GM18907 (cell line): ENCODE results near the gene SMIM44.
"Not testable (repeated sequence)": the region's sequence is repeated elsewhere in the genome, so short reads cannot be mapped to it uniquely, and the experiment has no call there.

Source experiments
- ATAC-seq: cut with Tn5 transposase; IDR thresholded peaks from one replicate; pipeline ENCODE4 v1.9.1; 2021; ENCODE audit warnings: mild to moderate bottlenecking, moderate library complexity; ENCODE audit not compliant: unreplicated experiment

Gene SMIM44

DNA sequence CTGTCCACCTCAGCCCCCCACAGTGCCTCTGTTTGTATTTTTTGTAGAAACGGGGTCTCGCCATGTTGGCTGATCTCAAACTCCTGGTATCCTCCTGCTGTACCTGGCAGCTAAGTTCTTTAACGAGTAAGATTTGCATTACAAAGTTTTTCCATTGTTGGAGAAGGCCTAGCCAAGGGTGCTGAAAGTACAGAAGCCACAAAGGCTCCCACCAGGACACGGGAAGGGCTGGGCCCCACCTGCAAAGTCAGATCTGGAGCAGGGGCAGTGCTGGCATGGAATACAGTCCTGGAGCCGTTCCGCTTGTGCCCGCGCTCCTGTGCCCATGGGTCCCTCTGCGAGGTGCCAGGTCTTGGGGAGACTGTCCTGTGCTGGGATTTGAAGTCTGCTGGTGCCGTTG lies 35.0 kb upstream of the SMIM44 start:
- no peak for ATAC-seq

DNA sequence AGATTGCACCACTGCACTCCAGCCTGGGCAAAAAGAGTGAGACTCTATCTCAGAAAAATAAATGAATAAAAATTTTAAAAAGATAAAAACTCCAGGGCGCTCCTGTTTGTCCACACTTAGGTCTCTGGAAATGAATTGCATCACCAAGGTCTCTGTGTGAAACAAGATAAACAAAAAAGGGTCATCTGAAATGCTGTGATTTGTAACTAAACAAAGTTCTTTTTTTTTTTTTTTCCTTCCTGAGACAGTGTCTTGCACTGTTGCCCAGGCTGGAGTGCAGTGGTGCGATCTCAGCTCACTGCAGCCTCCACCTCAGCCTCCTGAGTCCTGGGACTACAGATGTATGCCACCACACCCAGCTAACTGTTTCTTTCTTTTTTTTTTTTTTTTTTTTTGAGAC lies 34.4 kb upstream of the SMIM44 start:
- no peak for ATAC-seq

DNA sequence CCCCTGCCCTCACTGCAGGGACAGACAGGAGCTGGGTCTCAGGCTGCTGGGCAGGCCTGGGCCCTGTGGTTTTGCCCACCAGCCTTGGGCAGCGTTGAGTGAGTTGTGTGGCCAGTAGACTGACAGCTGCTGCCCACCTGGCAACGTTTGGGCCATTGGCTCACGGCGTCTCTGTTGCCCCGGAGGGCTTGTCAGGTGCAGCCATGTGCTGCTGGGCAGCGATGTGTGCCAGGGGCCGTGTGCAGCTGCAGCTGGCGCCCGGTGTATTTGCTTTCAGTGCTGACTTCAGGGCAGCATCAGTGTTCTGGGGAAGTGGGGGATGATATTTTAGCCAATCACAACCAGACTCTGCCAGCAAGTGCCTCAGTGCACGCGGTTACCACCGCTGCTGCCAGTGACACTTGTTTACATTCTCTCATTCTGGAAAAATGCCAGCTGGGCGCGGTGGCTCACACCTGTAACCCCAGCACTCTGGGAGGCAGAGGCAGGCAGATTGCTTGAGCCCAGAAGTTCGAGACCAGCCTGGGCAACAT lies 33.5 kb upstream of the SMIM44 start:
- peak; percentile 41 for ATAC-seq

GRCh38 chr19:3515891-3516422 lies 32.7 kb upstream of the SMIM44 start:
- ATAC-seq, result no peak

- no peak for ATAC-seq
Measured at GRCh38 chr19:3514930-3515329, 31.7 kb upstream of the SMIM44 start.

GRCh38 chr19:3513229-3514140 lies 30.2 kb upstream of the SMIM44 start:
- ATAC-seq, result no peak

GRCh38 chr19:3512562-3513228 lies 29.5 kb upstream of the SMIM44 start:
- ATAC-seq, result no peak

- no peak for ATAC-seq
Measured at GRCh38 chr19:3511506-3512251, 28.4 kb upstream of the SMIM44 start.

GRCh38 chr19:3510727-3511126 lies 27.5 kb upstream of the SMIM44 start:
- ATAC-seq, result no peak

- no peak for ATAC-seq
Measured at GRCh38 chr19:3509566-3509989, 26.3 kb upstream of the SMIM44 start.

DNA sequence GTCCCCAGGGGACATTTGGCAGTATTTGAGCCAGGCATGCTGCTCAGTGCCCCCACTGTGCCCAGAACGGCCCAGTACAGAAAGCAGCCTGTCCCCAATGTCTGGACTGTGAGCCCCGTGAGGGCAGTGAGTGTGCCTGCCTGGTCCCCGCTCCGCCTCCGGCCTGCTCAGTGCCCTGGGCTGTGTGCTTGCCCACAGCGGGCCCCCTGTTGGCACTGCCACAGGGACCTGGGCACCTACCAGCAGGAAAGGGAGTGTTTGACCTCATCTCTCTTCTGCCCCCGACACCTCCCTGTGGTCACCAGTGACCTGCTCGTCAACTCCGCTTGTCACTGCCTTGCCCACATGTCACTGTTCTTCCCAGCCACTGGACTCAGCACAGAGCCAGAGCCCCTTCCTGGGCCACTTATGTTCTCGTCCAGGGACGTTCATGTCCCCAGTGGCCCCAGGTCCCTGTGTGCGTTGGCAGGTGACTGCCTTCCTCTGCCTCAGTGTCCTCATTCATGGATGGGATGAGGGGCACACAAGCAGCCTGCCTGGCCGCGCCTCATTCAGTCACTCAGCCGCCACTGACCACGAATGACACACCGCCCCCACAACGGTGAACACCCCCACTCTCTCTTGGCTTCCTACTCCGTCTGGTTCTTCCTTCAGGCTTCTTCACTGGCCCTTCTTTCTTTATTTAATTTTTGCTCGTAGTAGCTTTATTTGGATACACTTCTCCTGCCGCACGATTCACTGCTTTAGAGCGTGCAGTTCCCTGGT lies 25.7 kb upstream of the SMIM44 start:
- no peak for ATAC-seq

DNA sequence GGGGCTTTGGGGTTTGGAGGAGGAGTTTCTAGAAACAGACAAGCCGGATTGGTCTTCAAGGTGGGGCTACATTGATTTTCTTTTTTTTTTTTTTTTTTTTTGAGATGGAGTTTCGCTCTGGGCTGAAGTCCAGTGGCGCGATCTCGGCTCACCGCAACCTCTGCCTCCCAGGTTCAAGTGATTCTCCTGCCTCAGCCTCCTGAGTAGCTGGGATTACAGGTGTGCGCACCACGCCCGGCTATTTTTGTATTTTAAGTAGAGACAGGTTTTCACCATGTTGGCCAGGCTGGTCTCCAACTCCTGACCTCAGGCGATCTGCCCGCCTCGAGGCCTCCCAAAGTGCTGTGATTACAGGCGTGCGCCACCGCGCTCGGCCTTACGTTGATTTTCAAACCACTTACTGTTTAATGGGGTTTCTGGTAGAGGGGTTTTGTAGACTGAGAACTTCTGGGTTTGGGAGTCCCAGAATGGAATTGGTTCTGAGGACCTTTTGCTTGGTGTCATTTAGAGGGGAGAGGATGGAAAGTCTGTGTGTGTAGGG lies 24.9 kb upstream of the SMIM44 start:
- ATAC-seq, result not testable (repeated sequence)

GRCh38 chr19:3507371-3508120 lies 24.3 kb upstream of the SMIM44 start:
- ATAC-seq, result no peak

DNA sequence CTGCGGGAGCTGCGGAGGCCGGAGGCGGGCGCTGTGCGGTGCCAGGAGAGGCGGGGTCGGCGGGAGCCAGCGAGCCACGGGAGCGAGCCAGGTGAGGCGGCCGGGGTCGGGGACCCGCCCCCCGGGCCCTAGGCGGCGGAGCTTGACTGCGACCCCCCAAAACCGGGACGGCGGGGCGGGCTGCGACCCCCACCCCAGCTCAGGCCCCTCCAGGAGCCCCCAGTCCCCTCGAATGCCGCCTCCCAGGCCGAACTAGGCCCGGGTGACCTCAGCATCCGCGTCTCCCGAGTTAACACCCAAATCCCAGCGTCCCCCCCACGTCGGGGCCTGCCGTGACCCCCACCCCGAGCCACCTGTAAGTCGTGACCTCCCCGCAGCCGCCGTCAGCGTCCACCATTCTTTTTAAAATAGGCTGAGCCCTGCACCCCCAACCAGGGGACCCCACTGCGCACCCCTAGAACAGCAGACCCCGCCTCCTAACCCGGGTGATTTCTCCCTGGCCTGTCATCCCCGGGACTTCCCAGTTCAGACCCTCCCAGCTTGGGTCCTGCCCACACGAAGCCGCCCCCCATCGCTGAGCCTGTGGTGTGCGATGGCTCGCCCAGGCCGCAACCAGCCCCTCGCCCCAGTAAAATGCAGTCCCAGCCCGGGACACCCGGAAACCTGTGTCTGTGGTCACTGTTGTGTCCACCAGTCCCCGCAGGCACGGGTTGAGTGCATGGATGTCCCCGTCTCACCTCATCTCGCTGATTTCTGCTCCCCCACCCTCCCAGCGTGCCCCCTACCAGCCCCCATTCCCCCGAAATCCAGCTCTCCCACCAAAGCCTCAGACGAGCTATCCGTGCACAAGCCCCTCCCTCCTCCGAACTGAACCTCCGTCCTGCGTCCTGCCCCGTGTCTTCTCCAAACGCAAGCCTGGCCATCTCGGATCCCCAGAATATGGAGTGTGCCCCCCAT lies 23.4 kb upstream of the SMIM44 start:
- ATAC-seq, result peak; percentile 35

DNA sequence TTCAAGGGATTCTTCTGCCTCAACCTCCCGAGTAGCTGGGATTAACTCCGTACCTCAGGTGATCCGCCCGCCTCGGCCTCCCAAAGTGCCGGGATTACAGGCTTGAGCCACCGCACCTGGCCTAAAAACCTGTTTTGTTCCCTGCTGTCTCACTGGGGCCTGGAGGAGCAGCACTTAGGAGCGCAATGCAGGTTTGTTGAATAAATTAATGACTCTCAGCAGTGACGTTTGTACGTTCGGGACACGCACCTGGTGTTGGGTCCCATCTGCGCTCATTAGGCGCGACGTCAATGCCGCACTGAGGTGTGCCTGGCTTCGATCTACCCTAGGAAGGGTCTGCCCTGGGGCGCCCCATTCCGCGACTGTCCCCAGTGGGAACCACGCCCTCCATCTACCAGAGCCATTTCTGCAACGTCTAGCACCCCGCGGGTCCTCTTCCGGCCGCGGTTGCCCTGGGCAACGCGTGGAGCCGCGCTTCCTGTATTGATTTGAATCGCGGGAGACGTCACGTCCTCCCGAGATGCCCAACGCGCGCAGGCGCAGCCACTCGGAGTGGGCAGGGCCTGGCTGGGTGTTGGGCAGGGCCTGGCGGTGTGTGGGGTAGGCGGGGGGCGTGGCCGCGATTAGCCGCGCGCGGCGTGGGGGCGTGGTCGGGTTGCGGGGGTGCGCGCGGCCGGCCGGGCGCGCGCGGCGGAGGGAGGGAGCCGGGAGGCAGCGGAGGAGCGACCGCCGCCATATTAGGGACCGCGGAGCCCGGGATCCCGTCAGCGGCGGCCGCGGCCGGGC lies 22.6 kb upstream of the SMIM44 start, which contains the start of gene FZR1:
TSS of gene FZR1 (plus strand) at position 714 of the 786 bp plus-strand sequence. CDS start 16,679 bp downstream, outside the sequence.
- ATAC-seq, result peak; percentile 82

GRCh38 chr19:3504735-3505134 lies 21.5 kb upstream of the SMIM44 start:
- ATAC-seq, result no peak

- ATAC-seq, result no peak
Measured at GRCh38 chr19:3503036-3503572, 19.9 kb upstream of the SMIM44 start.
